ENCODE results near the gene PAWR. TPM values are rescaled to one million over a fixed set of nuclear protein-coding genes. Genes with fewer than 3 reads are reported as not detected.
"Not testable (repeated sequence)": the region's sequence is repeated elsewhere in the genome, so short reads cannot be mapped to it uniquely, and the experiment has no call there.

Gene PAWR
- total and polyA plus RNA-seq, 7 donors, result 0.77 to 3.5 (median 1.9) TPM

GRCh38 chr12:79688376-79689060, 2.2 kb downstream of the PAWR start:
- intact Hi-C loops (cut with DNase I), result no loop called here
- no peak for ATAC-seq
- no peak for DNase-seq
- H3K9me3 ChIP-seq, result no peaks in the 10 kb centered on the region
- H3K36me3 ChIP-seq (ENCODE audit: insufficient read depth in 1 of 2, low read depth in 1 of 2), result no peaks in the 10 kb centered on the region
- TF ChIP-seq CTCF (IDR thresholded peaks at IDR 0.05), result no peak
- no peaks in the 10 kb centered on the region for H3K4me1 ChIP-seq
- WGBS, 3 donors, result 56 to 64% (median 63%) methylated on average over 6 of the region's 6 CpGs
- peaks cover 0 to 45% (median 13%) of the 10 kb centered on the region in 3 donors for H3K27me3 ChIP-seq (ENCODE audit: insufficient read depth in 3 of 3, low read length in 2 of 3)
- H3K4me3 ChIP-seq, result peak overlapping the region; percentile 73
- H3K27ac ChIP-seq, result no peak overlapping the region

- peak overlapping the region; percentile 73 for H3K4me3 ChIP-seq
- WGBS, 3 donors, result 51 to 67% (median 60%) methylated on average over 3 of the region's 3 CpGs
- no peaks in the 10 kb centered on the region for H3K36me3 ChIP-seq (ENCODE audit: insufficient read depth in 1 of 2, low read depth in 1 of 2)
- no peaks in the 10 kb centered on the region for H3K4me1 ChIP-seq
- ATAC-seq (no peak), DNase-seq (no peak)
- TF ChIP-seq CTCF (IDR thresholded peaks at IDR 0.05), result no peak
- H3K27me3 ChIP-seq (ENCODE audit: insufficient read depth in 3 of 3, low read length in 2 of 3), result peaks cover 0 to 45% (median 13%) of the 10 kb centered on the region in 3 donors
- H3K9me3 ChIP-seq, result no peaks in the 10 kb centered on the region
- no peak overlapping the region for H3K27ac ChIP-seq
- intact Hi-C loops (cut with DNase I), result no loop called here
Observed at GRCh38 chr12:79687711-79688260, 3.0 kb downstream of the PAWR start.

- Histone ChIP-seq H3K4me1 (no peaks in the 10 kb centered on the region), H3K27ac (no peak overlapping the region), H3K9me3 (no peaks in the 10 kb centered on the region), H3K27me3 (ENCODE audit: insufficient read depth in 3 of 3, low read length in 2 of 3) (peaks cover 0 to 37% (median 10%) of the 10 kb centered on the region in 3 donors), H3K36me3 (ENCODE audit: insufficient read depth in 1 of 2, low read depth in 1 of 2) (no peaks in the 10 kb centered on the region), H3K4me3 (no peak overlapping the region)
- 87 to 91% (median 90%) methylated on average over 2 of the region's 2 CpGs for WGBS, 3 donors
- intact Hi-C loops (cut with DNase I), result no loop called here
- DNase-seq (no peak), ATAC-seq (no peak)
- no peak for TF ChIP-seq CTCF (IDR thresholded peaks at IDR 0.05)
Observed at GRCh38 chr12:79686171-79686570, 4.6 kb downstream of the PAWR start.

GRCh38 chr12:79685068-79685467, 5.7 kb downstream of the PAWR start:
- Histone ChIP-seq H3K36me3 (ENCODE audit: insufficient read depth in 1 of 2, low read depth in 1 of 2) (no peaks in the 10 kb centered on the region), H3K4me1 (no peaks in the 10 kb centered on the region), H3K4me3 (no peak overlapping the region), H3K9me3 (no peaks in the 10 kb centered on the region), H3K27ac (no peak overlapping the region), H3K27me3 (ENCODE audit: insufficient read depth in 3 of 3, low read length in 2 of 3) (peaks cover 0 to 29% (median 8%) of the 10 kb centered on the region in 3 donors)
- intact Hi-C loops (cut with DNase I), result no loop called here
- DNase-seq (no peak), ATAC-seq (no peak)
- TF ChIP-seq CTCF (IDR thresholded peaks at IDR 0.05), result no peak
- WGBS, 3 donors, result 30 to 79% (median 47%) methylated on average over 1 of the region's 1 CpG

- 97% methylated on average over 5 of the region's 5 CpGs for WGBS, 3 donors
- H3K36me3 ChIP-seq (ENCODE audit: insufficient read depth in 1 of 2, low read depth in 1 of 2); ATAC-seq; H3K9me3 ChIP-seq; intact Hi-C loops (cut with DNase I); H3K27ac ChIP-seq; H3K4me3 ChIP-seq; DNase-seq; H3K4me1 ChIP-seq: not testable (repeated sequence)
- peaks cover 0 to 22% (median under 1%) of the 10 kb centered on the region in 3 donors for H3K27me3 ChIP-seq (ENCODE audit: insufficient read depth in 3 of 3, low read length in 2 of 3)
Observed at GRCh38 chr12:79684338-79684737, 6.4 kb downstream of the PAWR start.

Measured in psoas muscle (tissue), 8 donors.